Activated naive CD8-positive, alpha-beta T cell treated with anti-CD3 and anti-CD28 coated beads, Interleukin-2, amount 50 U/mL, for 24 hours (primary cell): ENCODE results near the gene BMI1.

Experiments
- ATAC-seq: fragments of 150-1000 bp; cut with Tn5 transposase; one replicate; pipeline ENCODE4 v1.10.0; 2021
- DNase-seq: peaks from one replicate; pipeline ENCODE4 v3.0.0; 2021
- H3K27ac Mint-ChIP-seq: one replicate; pipeline ENCODE4 v1.8.0; 2021; ENCODE audit warnings: mild to moderate bottlenecking, mixed read lengths
- H3K27me3 Mint-ChIP-seq: one replicate; pipeline ENCODE4 v1.8.0; 2021; ENCODE audit warnings: mixed read lengths
- H3K36me3 Mint-ChIP-seq: one replicate; pipeline ENCODE4 v1.8.0; 2021; ENCODE audit warnings: low read depth, mixed read lengths
- H3K4me1 Mint-ChIP-seq: one replicate; pipeline ENCODE4 v1.8.0; 2021; ENCODE audit warnings: mixed read lengths
- H3K4me3 Mint-ChIP-seq: one replicate; pipeline ENCODE4 v1.8.0; 2021; ENCODE audit warnings: mild to moderate bottlenecking, moderate library complexity, mixed read lengths
- H3K9me3 Mint-ChIP-seq: one replicate; pipeline ENCODE4 v1.8.0; 2021; ENCODE audit warnings: mixed read lengths

The BMI1 gene

GRCh38 chr10:22315455-22316285 is 5.2 kb upstream of the BMI1 start:
- Mint-ChIP-seq H3K9me3 (no peaks in the 10 kb centered on the region), H3K4me1 (peaks cover 40% of the 10 kb centered on the region), H3K27ac (peak overlapping the region; percentile 97), H3K4me3 (peak overlapping the region; percentile 91), H3K36me3 (peaks cover 4% of the 10 kb centered on the region), H3K27me3 (peaks cover 28% of the 10 kb centered on the region)
- DNase-seq (no peak), ATAC-seq (peak; percentile 17)

DNA sequence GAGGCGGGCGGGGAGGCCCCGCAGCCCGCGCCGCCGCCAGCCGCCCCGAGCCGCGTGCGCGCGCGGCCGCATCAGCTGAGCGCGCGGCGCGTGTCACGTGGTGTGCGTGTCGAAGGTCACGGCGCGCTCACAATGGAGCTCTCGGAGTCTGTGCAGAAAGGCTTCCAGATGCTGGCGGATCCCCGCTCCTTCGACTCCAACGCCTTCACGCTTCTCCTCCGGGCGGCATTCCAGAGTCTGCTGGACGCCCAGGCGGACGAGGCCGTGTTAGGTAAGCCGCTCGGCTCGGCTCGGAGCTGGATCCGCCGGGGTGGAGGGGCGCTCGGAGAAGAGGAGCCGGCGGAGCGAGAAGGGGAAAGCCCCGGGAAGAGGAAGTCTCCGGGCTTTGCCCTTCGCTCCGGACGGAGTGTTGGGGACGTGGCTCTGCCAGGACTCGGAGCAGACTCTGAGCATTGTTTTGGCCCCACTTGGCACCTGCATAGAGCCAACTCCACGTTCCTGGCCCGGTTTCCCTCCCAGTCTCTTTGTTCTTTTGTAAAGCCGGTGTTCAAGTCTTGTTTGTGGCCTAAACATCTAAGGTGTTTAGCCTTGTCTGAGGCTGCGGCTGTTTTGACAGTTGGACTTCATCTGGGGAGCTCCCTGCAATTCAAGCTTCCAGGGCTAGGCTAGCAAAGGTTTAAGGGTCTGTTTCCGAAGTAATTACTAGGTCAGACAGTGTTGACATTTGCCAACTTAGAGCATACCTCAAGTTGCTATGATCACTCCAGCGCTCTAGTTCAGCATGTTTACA is 4.4 kb upstream of the BMI1 start, which contains the start of gene COMMD3:
Gene COMMD3, plus strand, starts transcription at position 103 of the 790 bp plus-strand sequence. Its CDS starts 30 bp downstream, at position 133.
- Mint-ChIP-seq H3K4me1 (peaks cover 40% of the 10 kb centered on the region), H3K27ac (peak within 1 kb of the TSS; percentile 97), H3K9me3 (no peaks in the 10 kb centered on the region), H3K4me3 (peak within 1 kb of the TSS; percentile 91), H3K36me3 (peaks cover 4% of the 10 kb centered on the region), H3K27me3 (peaks cover 24% of the 10 kb centered on the region)
- DNase-seq (peak; percentile 78), ATAC-seq (peak; percentile 78)

DNA sequence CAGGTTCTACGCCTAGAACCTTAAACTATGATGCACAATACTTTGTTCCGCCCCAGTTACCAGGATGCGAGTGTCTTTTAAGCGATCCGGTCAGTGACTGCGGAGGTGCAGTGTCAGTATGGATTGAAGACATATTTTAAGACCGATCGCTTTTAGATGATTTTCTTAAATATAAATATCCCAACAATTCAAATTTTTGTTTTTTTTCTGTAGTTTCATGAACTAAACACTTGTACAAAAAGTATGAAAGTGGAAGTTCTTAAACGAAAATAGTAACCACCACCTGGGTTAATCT is 3.9 kb upstream of the BMI1 start:
- peaks cover 4% of the 10 kb centered on the region for H3K36me3 Mint-ChIP-seq
- peaks cover 41% of the 10 kb centered on the region for H3K4me1 Mint-ChIP-seq
- DNase-seq (no peak), ATAC-seq (peak; percentile 12)
- H3K9me3 Mint-ChIP-seq, result no peaks in the 10 kb centered on the region
- H3K4me3 Mint-ChIP-seq, result peak overlapping the region; percentile 91
- peak overlapping the region; percentile 86 for H3K27ac Mint-ChIP-seq
- peaks cover 20% of the 10 kb centered on the region for H3K27me3 Mint-ChIP-seq

- Mint-ChIP-seq H3K4me1 (peaks cover 50% of the 10 kb centered on the region), H3K36me3 (peaks cover 11% of the 10 kb centered on the region), H3K9me3 (no peaks in the 10 kb centered on the region), H3K4me3 (peak overlapping the region; percentile 91), H3K27ac (peak overlapping the region; percentile 22), H3K27me3 (peaks cover 26% of the 10 kb centered on the region)
- ATAC-seq, result no peak
- DNase-seq, result no peak
These were observed 2.9 kb upstream of the BMI1 start for GRCh38 chr10:22317771-22318565.

- Mint-ChIP-seq H3K4me1 (peaks cover 58% of the 10 kb centered on the region), H3K4me3 (no peak overlapping the region), H3K36me3 (peaks cover 13% of the 10 kb centered on the region), H3K27ac (no peak overlapping the region), H3K9me3 (no peaks in the 10 kb centered on the region), H3K27me3 (peaks cover 32% of the 10 kb centered on the region)
- DNase-seq (no peak), ATAC-seq (no peak)
These were observed 2.1 kb upstream of the BMI1 start for GRCh38 chr10:22318772-22319171.

GRCh38 chr10:22319547-22319979 is 1.3 kb upstream of the BMI1 start:
- H3K9me3 Mint-ChIP-seq, result no peaks in the 10 kb centered on the region
- ATAC-seq (no peak), DNase-seq (no peak)
- H3K27me3 Mint-ChIP-seq, result peaks cover 39% of the 10 kb centered on the region
- H3K4me1 Mint-ChIP-seq, result peaks cover 66% of the 10 kb centered on the region
- H3K4me3 Mint-ChIP-seq, result peak overlapping the region; percentile 88
- peaks cover 13% of the 10 kb centered on the region for H3K36me3 Mint-ChIP-seq
- peak overlapping the region; percentile 96 for H3K27ac Mint-ChIP-seq

GRCh38 chr10:22319980-22320558 is 830 bp upstream of the BMI1 start:
- peaks cover 40% of the 10 kb centered on the region for H3K27me3 Mint-ChIP-seq
- DNase-seq (no peak), ATAC-seq (no peak)
- no peaks in the 10 kb centered on the region for H3K9me3 Mint-ChIP-seq
- peak overlapping the region; percentile 88 for H3K4me3 Mint-ChIP-seq
- peaks cover 17% of the 10 kb centered on the region for H3K36me3 Mint-ChIP-seq
- peaks cover 67% of the 10 kb centered on the region for H3K4me1 Mint-ChIP-seq
- H3K27ac Mint-ChIP-seq, result peak overlapping the region; percentile 96

GRCh38 chr10:22321156-22321923 is 441 bp downstream of the BMI1 start:
- H3K27me3 Mint-ChIP-seq, result peaks cover 40% of the 10 kb centered on the region
- DNase-seq, result peak; percentile 57
- peaks cover 64% of the 10 kb centered on the region for H3K4me1 Mint-ChIP-seq

GRCh38 chr10:22321924-22322640 is 1.2 kb downstream of the BMI1 start:
- peaks cover 26% of the 10 kb centered on the region for H3K36me3 Mint-ChIP-seq
- peak; percentile 26 for DNase-seq
- H3K27ac Mint-ChIP-seq, result peak overlapping the region; percentile 87
- H3K27me3 Mint-ChIP-seq, result peaks cover 44% of the 10 kb centered on the region
- peaks cover 62% of the 10 kb centered on the region for H3K4me1 Mint-ChIP-seq
- H3K9me3 Mint-ChIP-seq, result no peaks in the 10 kb centered on the region
- no peak for ATAC-seq
- peak overlapping the region; percentile 92 for H3K4me3 Mint-ChIP-seq

More at GRCh38 chr10:22321156-22321923, 441 bp downstream of the BMI1 start:
- Mint-ChIP-seq H3K4me3 (peak overlapping the region; percentile 79), H3K36me3 (peaks cover 21% of the 10 kb centered on the region), H3K9me3 (no peaks in the 10 kb centered on the region), H3K27ac (peak overlapping the region; percentile 78)
- peak; percentile 17 for ATAC-seq

DNA sequence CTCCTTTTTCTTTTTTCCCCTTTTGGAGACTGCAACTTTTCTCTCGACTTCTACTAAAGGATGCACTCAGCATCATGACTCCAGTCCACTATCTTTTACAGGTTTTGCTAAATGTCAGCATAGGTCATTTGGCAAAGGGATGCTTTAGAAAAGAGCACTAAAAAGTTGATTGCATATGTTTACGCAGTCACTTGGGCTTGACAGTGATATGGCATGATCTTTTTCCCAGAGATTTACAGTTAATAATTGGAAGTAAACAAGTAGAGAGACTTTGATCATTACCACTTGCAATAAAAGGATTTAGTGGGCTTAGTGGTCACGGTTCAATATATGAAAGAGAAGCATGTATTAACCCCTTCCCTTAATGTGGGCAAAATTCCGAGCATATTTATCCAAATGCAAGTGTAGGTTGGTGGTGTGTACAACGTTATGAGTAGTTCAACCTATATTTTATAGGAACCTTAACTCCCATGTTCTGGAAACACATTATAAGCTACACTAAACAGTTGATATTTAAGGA is 1.8 kb downstream of the BMI1 start:
- Mint-ChIP-seq H3K4me3 (peak overlapping the region; percentile 92), H3K9me3 (no peaks in the 10 kb centered on the region), H3K36me3 (peaks cover 30% of the 10 kb centered on the region), H3K27ac (peak overlapping the region; percentile 87), H3K27me3 (peaks cover 44% of the 10 kb centered on the region), H3K4me1 (peaks cover 57% of the 10 kb centered on the region)
- no peak for DNase-seq
- no peak for ATAC-seq

GRCh38 chr10:22323538-22324305 is 2.8 kb downstream of the BMI1 start:
- Mint-ChIP-seq H3K27ac (no peak overlapping the region), H3K4me3 (peak overlapping the region; percentile 92)

DNA sequence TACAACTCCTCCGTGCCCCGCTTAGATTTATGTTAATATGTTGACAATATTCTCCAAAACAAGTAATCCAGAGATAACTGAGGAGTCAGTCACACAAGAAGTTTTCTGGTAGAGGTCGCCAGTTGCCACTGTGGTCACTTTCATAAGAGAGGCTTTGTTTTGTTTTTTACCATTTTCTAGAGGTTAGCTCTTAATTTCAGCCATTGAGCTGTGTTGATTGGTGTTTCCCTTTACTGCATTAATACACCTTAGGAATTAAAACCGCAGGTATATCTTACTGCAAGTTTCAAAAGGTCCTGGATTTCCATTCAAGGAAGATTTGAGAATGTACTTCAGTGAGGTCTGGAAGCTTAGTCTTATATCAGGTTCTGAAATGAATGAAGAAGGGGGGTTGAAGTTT is 3.5 kb downstream of the BMI1 start:
- ATAC-seq, result no peak
- peaks cover 47% of the 10 kb centered on the region for H3K4me1 Mint-ChIP-seq
- H3K27ac Mint-ChIP-seq, result peak overlapping the region; percentile 84
- peak overlapping the region; percentile 92 for H3K4me3 Mint-ChIP-seq
- peaks cover 36% of the 10 kb centered on the region for H3K36me3 Mint-ChIP-seq
- no peak for DNase-seq
- H3K9me3 Mint-ChIP-seq, result no peaks in the 10 kb centered on the region
- peaks cover 43% of the 10 kb centered on the region for H3K27me3 Mint-ChIP-seq

More at GRCh38 chr10:22323538-22324305, 2.8 kb downstream of the BMI1 start:
- Mint-ChIP-seq H3K36me3 (peaks cover 32% of the 10 kb centered on the region), H3K27me3 (peaks cover 44% of the 10 kb centered on the region), H3K9me3 (no peaks in the 10 kb centered on the region), H3K4me1 (peaks cover 50% of the 10 kb centered on the region)
- ATAC-seq (no peak), DNase-seq (no peak)
